Measurements from ENCODE around the gene CNPPD1.

The CNPPD1 gene

GRCh38 chr2:219163156-219163555, 13.6 kb downstream of the CNPPD1 start:
- no peak for DNase-seq (ENCODE audit: low read depth)
- TF ChIP-seq, protein P1, sequence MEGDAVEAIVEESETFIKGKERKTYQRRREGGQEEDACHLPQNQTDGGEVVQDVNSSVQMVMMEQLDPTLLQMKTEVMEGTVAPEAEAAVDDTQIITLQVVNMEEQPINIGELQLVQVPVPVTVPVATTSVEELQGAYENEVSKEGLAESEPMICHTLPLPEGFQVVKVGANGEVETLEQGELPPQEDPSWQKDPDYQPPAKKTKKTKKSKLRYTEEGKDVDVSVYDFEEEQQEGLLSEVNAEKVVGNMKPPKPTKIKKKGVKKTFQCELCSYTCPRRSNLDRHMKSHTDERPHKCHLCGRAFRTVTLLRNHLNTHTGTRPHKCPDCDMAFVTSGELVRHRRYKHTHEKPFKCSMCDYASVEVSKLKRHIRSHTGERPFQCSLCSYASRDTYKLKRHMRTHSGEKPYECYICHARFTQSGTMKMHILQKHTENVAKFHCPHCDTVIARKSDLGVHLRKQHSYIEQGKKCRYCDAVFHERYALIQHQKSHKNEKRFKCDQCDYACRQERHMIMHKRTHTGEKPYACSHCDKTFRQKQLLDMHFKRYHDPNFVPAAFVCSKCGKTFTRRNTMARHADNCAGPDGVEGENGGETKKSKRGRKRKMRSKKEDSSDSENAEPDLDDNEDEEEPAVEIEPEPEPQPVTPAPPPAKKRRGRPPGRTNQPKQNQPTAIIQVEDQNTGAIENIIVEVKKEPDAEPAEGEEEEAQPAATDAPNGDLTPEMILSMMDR (IDR thresholded peaks at IDR 0.05; ENCODE audit: low read depth, low read length, missing control alignments) = no peak
- no peak overlapping the region for H3K4me3 ChIP-seq (ENCODE audit: low read depth, low read length)

GRCh38 chr2:219161097-219161496, 15.6 kb downstream of the CNPPD1 start:
- TF ChIP-seq, protein P1 (IDR thresholded peaks at IDR 0.05; ENCODE audit: low read depth, low read length, missing control alignments) = no peak
- no peak for DNase-seq (ENCODE audit: low read depth)
- H3K4me3 ChIP-seq (ENCODE audit: low read depth, low read length) = peak overlapping the region; percentile 77

GRCh38 chr2:219160186-219161017, 16.3 kb downstream of the CNPPD1 start, which contains the start of gene NHEJ1:
TSS of gene NHEJ1 (minus strand) at chr2:219160815. CDS start at chr2:219158362, 2,453 bp downstream.
- TF ChIP-seq, protein P1 (IDR thresholded peaks at IDR 0.05; ENCODE audit: low read depth, low read length, missing control alignments) = peak; percentile 95
- peak within 1 kb of the TSS; percentile 77 for H3K4me3 ChIP-seq (ENCODE audit: low read depth, low read length)
- DNase-seq (ENCODE audit: low read depth) = peak; percentile 65

DNA sequence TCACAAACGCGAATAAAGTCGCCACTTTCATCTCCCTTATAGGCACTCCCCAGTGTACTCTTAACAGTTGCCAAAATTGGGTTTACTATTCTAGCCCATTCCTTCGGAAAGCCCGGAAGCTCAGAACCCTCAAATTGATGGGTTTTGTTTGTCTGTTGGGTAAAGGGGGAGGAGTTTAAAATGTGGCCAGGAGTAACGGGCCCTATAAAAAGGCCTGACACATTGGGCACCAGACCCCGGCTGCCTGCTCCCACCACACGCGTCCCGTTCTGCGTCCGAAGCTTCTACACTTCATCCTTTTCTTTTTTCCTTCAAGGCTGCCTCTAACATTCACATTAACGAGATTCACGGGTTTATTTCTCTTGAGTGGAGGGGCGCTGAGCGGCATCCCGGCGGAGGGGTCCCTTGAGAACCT, 16.9 kb downstream of the CNPPD1 start:
- DNase-seq (ENCODE audit: low read depth) = no peak
- TF ChIP-seq, protein P1 (IDR thresholded peaks at IDR 0.05; ENCODE audit: low read depth, low read length, missing control alignments) = no peak
- H3K4me3 ChIP-seq (ENCODE audit: low read depth, low read length) = peak overlapping the region; percentile 77

DNA sequence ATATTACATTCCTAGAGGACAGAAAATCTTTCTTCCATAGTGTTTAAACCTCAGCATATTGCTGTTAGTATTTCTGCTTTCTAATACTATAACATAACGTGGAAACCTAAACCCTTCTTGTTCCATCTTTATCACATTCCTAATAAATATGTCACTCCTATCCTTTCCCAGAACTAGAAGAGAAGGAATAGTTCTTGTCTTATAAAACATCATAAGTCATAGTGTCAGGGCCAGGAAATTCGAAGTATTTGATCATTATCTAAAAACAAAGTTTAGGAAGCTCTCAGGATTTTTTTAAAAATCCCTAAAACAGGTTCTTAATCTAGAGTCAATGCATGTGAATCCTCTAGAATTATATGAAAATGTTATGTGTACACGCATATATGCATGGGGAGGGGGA, 18.1 kb downstream of the CNPPD1 start:
- TF ChIP-seq, protein P1 (IDR thresholded peaks at IDR 0.05; ENCODE audit: low read depth, low read length, missing control alignments) = no peak
- no peak for DNase-seq (ENCODE audit: low read depth)
- H3K4me3 ChIP-seq (ENCODE audit: low read depth, low read length) = no peak overlapping the region

DNA sequence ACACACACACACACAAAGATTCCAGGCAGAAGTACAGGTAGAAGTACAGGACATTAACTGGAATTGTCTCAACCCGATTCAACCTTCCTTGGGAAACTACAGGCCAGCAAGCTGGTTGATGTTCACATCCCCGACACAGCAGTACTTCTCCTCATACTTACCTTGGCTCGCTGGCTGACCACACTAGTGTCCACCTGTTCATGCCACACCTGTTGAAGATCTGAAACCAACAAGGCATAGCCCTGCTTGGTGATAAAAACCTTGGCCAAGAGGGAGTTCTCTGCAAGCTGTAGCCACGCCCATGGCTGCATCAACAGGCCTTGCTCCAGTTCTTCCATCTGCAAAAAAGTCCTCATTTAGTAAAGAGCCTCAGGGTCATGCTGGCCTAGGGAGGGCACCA, 18.7 kb downstream of the CNPPD1 start:
- DNase-seq (ENCODE audit: low read depth) = no peak
- no peak overlapping the region for H3K4me3 ChIP-seq (ENCODE audit: low read depth, low read length)
- TF ChIP-seq, protein P1 (IDR thresholded peaks at IDR 0.05; ENCODE audit: low read depth, low read length, missing control alignments) = no peak

DNA sequence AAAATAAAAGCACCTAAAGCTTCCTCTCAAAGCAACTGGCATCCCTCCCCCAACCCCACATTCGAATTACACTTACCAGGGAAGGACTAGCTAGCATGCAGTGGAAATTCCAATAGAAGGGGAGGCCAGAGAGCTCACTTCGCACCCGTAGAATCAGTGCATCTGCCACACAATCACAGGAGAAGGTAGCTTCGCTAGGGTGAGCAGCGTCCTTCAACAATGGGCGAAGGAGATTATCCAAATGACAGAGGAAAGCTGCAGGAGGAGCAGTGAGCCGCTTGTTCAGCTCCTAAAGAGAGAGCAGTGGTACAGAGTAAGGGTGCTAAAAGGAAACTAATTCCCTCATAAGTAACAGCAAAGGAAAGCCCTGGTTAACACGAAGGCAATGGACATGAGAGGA, 19.3 kb downstream of the CNPPD1 start:
- no peak overlapping the region for H3K4me3 ChIP-seq (ENCODE audit: low read depth, low read length)
- TF ChIP-seq, protein P1 (IDR thresholded peaks at IDR 0.05; ENCODE audit: low read depth, low read length, missing control alignments) = no peak
- DNase-seq (ENCODE audit: low read depth) = no peak

Data from GM12864 (cell line).